CD4-positive, alpha-beta T cell (primary cell): ENCODE data around the gene FAM120B. TPM values are rescaled to one million over a fixed set of nuclear protein-coding genes. Genes with fewer than 3 reads are reported as not detected.

Source experiments
- ATAC-seq: fragments of 200-7000 bp; cut with Tn5 transposase; one replicate; pipeline ENCODE4 v1.10.0; 2022; ENCODE audit warnings: mild to moderate bottlenecking; ENCODE audit not compliant: poor library complexity
- CTCF ChIA-PET: fragments of 350-600 bp; sonication (Branson Sonifier 250); formaldehyde crosslinking; loops from one replicate; lab custom pipeline; 2021; ENCODE audit warnings: antibody characterized with exemption, inconsistent platforms; lab: Charles Lee
- POLR2A ChIA-PET: fragments of 350-600 bp; sonication (Branson Sonifier 250); formaldehyde crosslinking; loops from one replicate; lab custom pipeline; 2021; ENCODE audit warnings: antibody characterized with exemption, inconsistent platforms; lab: Charles Lee
- DNase-seq, 14 experiments: peaks; one replicate each; pipeline ENCODE4 v3.0.0-alpha.2; 2013 to 2020; ENCODE audit warnings: mixed read lengths in 2 of 14
- H3K27ac ChIP-seq, 2 donors: one replicate each; pipeline versions ENCODE4 v1.5.1 to v1.7.0; 2013; ENCODE audit warnings: low read length in 2 of 2, low read depth in 1 of 2, mild to moderate bottlenecking in 1 of 2
- H3K27me3 ChIP-seq, 2 experiments: 1 replicate in 1 of 2; 2 replicates in 1 of 2; pipeline versions ENCODE4 v1.6.1 to v1.7.0; 2013; ENCODE audit warnings: low read length in 2 of 2, control low read depth in 1 of 2, mild to moderate bottlenecking in 1 of 2, moderate library complexity in 1 of 2; ENCODE audit not compliant: insufficient read depth in 2 of 2, control insufficient read depth in 1 of 2
- H3K36me3 ChIP-seq: one replicate; pipeline ENCODE4 v1.6.1; 2013; ENCODE audit warnings: low read length, control low read depth; ENCODE audit not compliant: insufficient read depth
- H3K4me1 ChIP-seq: one replicate; pipeline ENCODE4 v1.6.1; 2013; ENCODE audit warnings: low read length, control low read depth; ENCODE audit not compliant: insufficient read depth
- H3K4me3 ChIP-seq: one replicate; pipeline ENCODE4 v1.5.1; 2013; ENCODE audit warnings: mild to moderate bottlenecking, low read length, moderate library complexity
- H3K9me3 ChIP-seq, 2 experiments: 1 replicate in 1 of 2; 2 replicates in 1 of 2; pipeline versions ENCODE4 v1.6.1 to v1.7.0; 2013; ENCODE audit warnings: low read length in 2 of 2, mild to moderate bottlenecking in 2 of 2, control low read depth in 1 of 2, moderate library complexity in 1 of 2; ENCODE audit not compliant: control insufficient read depth in 1 of 2, insufficient read depth in 1 of 2
- H3K27ac Mint-ChIP-seq: one replicate; pipeline ENCODE4 v1.8.0; 2020; ENCODE audit warnings: mixed read lengths
- H3K27me3 Mint-ChIP-seq: one replicate; pipeline ENCODE4 v1.8.0; 2021; ENCODE audit warnings: mixed read lengths
- H3K36me3 Mint-ChIP-seq: one replicate; pipeline ENCODE4 v1.8.0; 2021; ENCODE audit warnings: low read depth, mixed read lengths
- H3K4me1 Mint-ChIP-seq: one replicate; pipeline ENCODE4 v1.8.0; 2021; ENCODE audit warnings: low read depth, mixed read lengths
- H3K4me3 Mint-ChIP-seq: one replicate; pipeline ENCODE4 v1.8.0; 2020; ENCODE audit warnings: mild to moderate bottlenecking, mixed read lengths
- H3K9me3 Mint-ChIP-seq: one replicate; pipeline ENCODE4 v1.8.0; 2020; ENCODE audit warnings: mixed read lengths
- intact Hi-C, 2 experiments: fragments of 100-400 bp; cut with DNase I in 1 of 2; cut with micrococcal nuclease in 1 of 2; formaldehyde crosslinking; loops; one replicate each; pipeline versions ENCODE4 v1.15.1 to v1.9.0; 2023 to 2025; cut with DNase I, micrococcal nuclease
- total RNA-seq, 174 experiments: library from RNA in 2 of 174; stranded (reverse) in 2 of 174; gene quantifications; one replicate each; pipeline ENCODE4 v1.2.3 and lab custom pipeline; 2021 to 2026
- TF ChIP-seq, protein P1 (sequence below): fragments of 200-600 bp; IDR thresholded peaks from one replicate; pipeline ENCODE4 v1.8.0; 2022; ENCODE audit warnings: antibody characterized with exemption, mild to moderate bottlenecking

The FAM120B gene
- total RNA-seq, 2 experiments from 2014 or later: 24.1 to 26.7 TPM

DNA sequence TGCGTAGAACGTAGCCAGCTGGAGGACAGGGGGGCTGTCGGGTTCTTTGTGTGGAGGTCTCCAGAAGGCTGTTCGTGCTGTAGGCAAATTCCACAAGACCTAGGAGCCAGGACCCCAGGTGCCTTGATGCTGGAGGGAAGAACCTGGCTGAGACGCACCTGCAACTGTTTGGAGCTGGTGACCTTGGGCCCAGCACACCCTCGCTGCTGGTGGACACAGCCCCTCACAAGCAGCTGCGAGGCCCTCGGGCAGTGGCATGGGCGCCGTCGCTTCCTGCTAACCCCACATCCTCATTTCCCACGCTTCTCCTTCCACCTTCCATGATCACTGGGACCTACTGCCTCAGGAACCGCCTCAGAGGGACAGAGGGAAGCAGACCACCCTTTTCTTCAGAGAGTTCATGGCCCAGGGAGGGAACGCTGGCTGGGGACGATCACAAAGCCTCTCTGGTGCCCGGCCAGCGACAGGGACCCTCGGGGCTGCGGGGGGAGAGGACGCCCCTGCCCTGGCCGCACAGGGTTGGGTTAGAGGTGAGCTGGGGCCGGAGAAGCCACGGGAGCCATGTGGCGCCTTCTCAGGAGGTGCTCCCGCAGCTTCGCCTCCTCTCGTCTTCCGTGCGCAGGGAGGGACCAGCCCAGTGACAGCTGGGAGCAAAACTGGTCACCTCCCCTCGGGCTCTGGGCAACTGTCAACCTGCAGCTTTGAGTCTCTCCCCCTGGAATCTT, 34.1 kb upstream of the FAM120B start:
- DNase-seq: no peak
- Mint-ChIP-seq H3K27ac (peak overlapping the region; percentile 92), H3K4me3 (peak overlapping the region; percentile 86), H3K9me3 (no peaks in the 10 kb centered on the region), H3K4me1 (peaks cover 25% of the 10 kb centered on the region), H3K36me3 (peaks cover 17% of the 10 kb centered on the region), H3K27me3 (no peaks in the 10 kb centered on the region)
- TF ChIP-seq, protein P1, sequence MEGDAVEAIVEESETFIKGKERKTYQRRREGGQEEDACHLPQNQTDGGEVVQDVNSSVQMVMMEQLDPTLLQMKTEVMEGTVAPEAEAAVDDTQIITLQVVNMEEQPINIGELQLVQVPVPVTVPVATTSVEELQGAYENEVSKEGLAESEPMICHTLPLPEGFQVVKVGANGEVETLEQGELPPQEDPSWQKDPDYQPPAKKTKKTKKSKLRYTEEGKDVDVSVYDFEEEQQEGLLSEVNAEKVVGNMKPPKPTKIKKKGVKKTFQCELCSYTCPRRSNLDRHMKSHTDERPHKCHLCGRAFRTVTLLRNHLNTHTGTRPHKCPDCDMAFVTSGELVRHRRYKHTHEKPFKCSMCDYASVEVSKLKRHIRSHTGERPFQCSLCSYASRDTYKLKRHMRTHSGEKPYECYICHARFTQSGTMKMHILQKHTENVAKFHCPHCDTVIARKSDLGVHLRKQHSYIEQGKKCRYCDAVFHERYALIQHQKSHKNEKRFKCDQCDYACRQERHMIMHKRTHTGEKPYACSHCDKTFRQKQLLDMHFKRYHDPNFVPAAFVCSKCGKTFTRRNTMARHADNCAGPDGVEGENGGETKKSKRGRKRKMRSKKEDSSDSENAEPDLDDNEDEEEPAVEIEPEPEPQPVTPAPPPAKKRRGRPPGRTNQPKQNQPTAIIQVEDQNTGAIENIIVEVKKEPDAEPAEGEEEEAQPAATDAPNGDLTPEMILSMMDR: no peak
- intact Hi-C loops: loop anchor here in 1 of 2 experiments (1.0 to 5.0 kb wide), 2 partner anchors 17 to 35 kb away; partner anchors contain the start of gene FAM120B
- Histone ChIP-seq H3K27me3 (peaks cover 0 to 2% of the 10 kb centered on the region in 2 experiments), H3K4me1 (peaks cover 30% of the 10 kb centered on the region), H3K27ac (peak overlapping the region; percentile 29 to 65), H3K9me3 (peaks cover 0 to 50% of the 10 kb centered on the region in 2 experiments), H3K4me3 (peak overlapping the region; percentile 56), H3K36me3 (no peaks in the 10 kb centered on the region)
- ChIA-PET POLR2A (interaction anchor here (1.1 to 2.0 kb wide), 11 partner anchors 8 to 571 kb away, joined by 3 to 50 read pairs (median 7); partner anchors contain the start of genes C6orf120, DLL1, FAM120B and PSMB1), CTCF (no interaction called here)
- no peak for ATAC-seq

DNA sequence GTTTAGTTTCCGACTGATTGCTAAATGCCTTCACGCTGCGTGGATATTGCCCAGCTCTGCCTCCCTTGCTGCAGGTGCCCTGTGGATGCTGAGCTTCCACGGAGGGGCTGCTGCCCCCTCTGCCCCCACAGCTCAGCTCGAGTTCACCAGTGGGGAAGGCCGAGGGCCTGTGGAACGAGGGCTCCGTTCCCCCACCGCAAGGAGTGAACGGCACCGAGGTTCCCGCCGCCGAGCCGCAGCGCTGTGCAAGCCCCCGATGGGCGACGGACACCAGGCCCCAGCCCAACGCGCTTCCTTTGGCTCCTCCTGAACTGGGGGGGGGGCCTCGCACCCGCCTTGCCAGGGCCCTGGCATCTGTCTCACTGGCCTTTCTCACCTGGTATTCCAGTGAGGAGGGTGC, 33.4 kb upstream of the FAM120B start:
- no peaks in the 10 kb centered on the region for H3K9me3 Mint-ChIP-seq
- H3K27me3 Mint-ChIP-seq: no peaks in the 10 kb centered on the region
- ATAC-seq (no peak), DNase-seq (no peak)
- H3K4me1 ChIP-seq: peaks cover 36% of the 10 kb centered on the region
- ChIA-PET CTCF (no interaction called here), POLR2A (interaction anchor here (1.4 to 2.0 kb wide), 4 partner anchors 34 to 283 kb away, joined by 4 to 22 read pairs (median 12); partner anchors contain the start of gene FAM120B)
- intact Hi-C loops: loop anchor here in 1 of 2 experiments (5.0 kb wide), 1 partner anchor 34 kb away; the partner anchor contains the start of gene FAM120B
- H3K9me3 ChIP-seq: peaks cover 0 to 50% of the 10 kb centered on the region in 2 experiments
- TF ChIP-seq, protein P1: no peak
- H3K4me1 Mint-ChIP-seq: peaks cover 29% of the 10 kb centered on the region
- H3K36me3 Mint-ChIP-seq: peaks cover 17% of the 10 kb centered on the region
- peak overlapping the region; percentile 92 for H3K27ac Mint-ChIP-seq
- no peak overlapping the region for H3K27ac ChIP-seq
- no peaks in the 10 kb centered on the region for H3K36me3 ChIP-seq
- peak overlapping the region; percentile 63 for H3K4me3 Mint-ChIP-seq
- H3K4me3 ChIP-seq: no peak overlapping the region
- peaks cover 0 to 2% of the 10 kb centered on the region in 2 experiments for H3K27me3 ChIP-seq

DNA sequence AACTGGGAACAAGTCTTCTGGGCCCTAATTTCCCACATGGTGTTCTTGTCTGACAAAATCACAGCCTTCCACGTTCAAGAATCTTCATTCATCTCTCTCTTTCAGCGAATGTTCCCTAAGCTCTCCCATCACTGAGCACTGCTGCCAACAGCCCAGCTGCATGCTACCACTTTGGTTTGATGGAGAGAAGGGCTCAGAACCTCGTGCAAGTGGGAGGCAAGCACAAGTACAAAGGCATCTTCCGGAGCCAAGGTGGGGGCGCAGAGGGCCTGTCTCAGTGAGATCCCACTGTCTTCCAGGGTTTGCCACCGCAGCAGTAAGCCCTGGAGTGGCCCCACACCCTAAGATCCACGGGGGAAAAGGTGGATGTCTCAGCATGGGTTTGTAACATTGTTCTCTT, 32.9 kb upstream of the FAM120B start:
- Mint-ChIP-seq H3K27me3 (no peaks in the 10 kb centered on the region), H3K36me3 (peaks cover 17% of the 10 kb centered on the region), H3K27ac (peak overlapping the region; percentile 69), H3K4me3 (peak overlapping the region; percentile 63), H3K4me1 (peaks cover 34% of the 10 kb centered on the region), H3K9me3 (no peaks in the 10 kb centered on the region)
- peaks cover 41% of the 10 kb centered on the region for H3K4me1 ChIP-seq
- no peak for DNase-seq
- H3K36me3 ChIP-seq: no peaks in the 10 kb centered on the region
- ChIA-PET CTCF (no interaction called here), POLR2A (no interaction called here)
- peaks cover 0 to 2% of the 10 kb centered on the region in 2 experiments for H3K27me3 ChIP-seq
- TF ChIP-seq, protein P1: no peak
- ATAC-seq: no peak
- H3K4me3 ChIP-seq: no peak overlapping the region
- intact Hi-C loops: loop anchor here in 1 of 2 experiments (5.0 kb wide), 1 partner anchor 34 kb away; the partner anchor contains the start of gene FAM120B
- H3K9me3 ChIP-seq: peaks cover 0 to 50% of the 10 kb centered on the region in 2 experiments
- H3K27ac ChIP-seq: no peak overlapping the region
